ENCODE results near the gene PRKAA1. TPM values are rescaled to one million over a fixed set of nuclear protein-coding genes. Genes with fewer than 3 reads are reported as not detected.

PRKAA1 gene
- total and polyA plus RNA-seq, 2 of the 13 experiments (the other 11 are each of a cell fraction or from before 2014, with no cell fraction given), result 36.6 to 58.0 TPM

DNA sequence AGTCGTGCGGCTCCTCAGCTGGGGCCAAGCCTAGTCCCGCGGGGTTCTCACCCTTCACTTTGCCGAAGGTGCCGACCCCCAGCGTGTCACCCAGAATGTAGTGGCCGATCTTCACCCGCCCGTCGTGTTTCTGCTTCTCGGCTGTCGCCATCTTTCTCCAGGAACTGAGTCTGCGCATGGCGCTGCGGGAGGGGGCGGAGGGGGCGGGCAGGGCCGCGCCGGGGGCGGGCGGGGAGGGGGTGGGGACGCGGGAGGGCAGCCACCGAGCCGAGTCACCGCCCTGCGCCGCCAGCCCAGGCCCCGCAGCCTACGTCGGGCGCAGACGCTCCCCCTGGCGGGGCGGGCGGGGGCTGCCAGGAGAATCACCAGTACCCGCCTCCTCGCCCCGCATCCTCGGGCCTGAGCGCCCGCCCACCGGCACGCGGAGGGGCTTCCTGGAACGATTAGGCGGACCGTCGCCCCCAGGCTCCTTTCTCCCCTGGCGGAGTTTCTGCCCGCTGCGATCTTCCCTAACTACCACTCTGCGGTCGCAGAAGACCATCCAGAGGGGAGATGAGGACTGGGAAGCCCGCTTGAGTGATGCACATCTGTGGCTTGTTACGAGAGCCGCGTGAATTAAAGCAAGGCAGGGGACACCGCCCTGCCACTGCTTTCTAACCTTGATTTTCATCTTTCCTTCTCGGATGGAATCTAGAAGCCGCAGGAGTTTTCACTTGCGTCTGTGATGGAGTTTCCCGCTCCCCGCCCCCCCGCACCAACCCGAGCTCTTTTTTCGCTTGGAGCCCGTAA lies at the start of gene PRKAA1 (continued):
- TF ChIP-seq ZNF572 (CRISPR knock-in tag; IDR thresholded peaks at IDR 0.05) (no peak), ZNF766 (CRISPR knock-in tag; IDR thresholded peaks at IDR 0.05; ENCODE audit: borderline replicate concordance) (0 out of 2 replicates have a peak, but pooled peaks have one; percentile 31), MED1 (CRISPR knock-in tag; IDR thresholded peaks at IDR 0.05) (peak; percentile 67), MATR3 (CRISPR knock-in tag; IDR thresholded peaks at IDR 0.05) (no peak), TOE1 (CRISPR knock-in tag; IDR thresholded peaks at IDR 0.05) (no peak), ZNF180 (CRISPR knock-in tag; IDR thresholded peaks at IDR 0.05; ENCODE audit: borderline replicate concordance, low read depth) (no peak), ELF4 (CRISPR knock-in tag; IDR thresholded peaks at IDR 0.05; ENCODE audit: borderline replicate concordance) (no peak), RFX1 (IDR thresholded peaks at IDR 0.05) (no peak), FOXA3 (CRISPR knock-in tag; IDR thresholded peaks at IDR 0.05) (peak; percentile 30; the same call in 1 of the 2 replicates), SP2 (CRISPR knock-in tag; IDR thresholded peaks at IDR 0.05) (no peak), GPN1 (CRISPR knock-in tag; IDR thresholded peaks at IDR 0.05; ENCODE audit: borderline replicate concordance) (no peak), PHF20 (CRISPR knock-in tag; IDR thresholded peaks at IDR 0.05) (no peak), ZNF441 (CRISPR knock-in tag; IDR thresholded peaks at IDR 0.05; ENCODE audit: borderline replicate concordance) (peak; percentile 24; the same call in 1 of the 2 replicates), ZNF468 (CRISPR knock-in tag; IDR thresholded peaks at IDR 0.05) (no peak), MXI1 (IDR thresholded peaks at IDR 0.05; ENCODE audit: borderline replicate concordance, low read depth, low read length) (no peak; the same call in 2 of the 3 replicates), SP1 (IDR thresholded peaks at IDR 0.05) (no peak), SP1 (CRISPR knock-in tag; IDR thresholded peaks at IDR 0.05) (peak; percentile 45; the same call in 1 of the 2 replicates)
- TF ChIP-seq, protein P1, sequence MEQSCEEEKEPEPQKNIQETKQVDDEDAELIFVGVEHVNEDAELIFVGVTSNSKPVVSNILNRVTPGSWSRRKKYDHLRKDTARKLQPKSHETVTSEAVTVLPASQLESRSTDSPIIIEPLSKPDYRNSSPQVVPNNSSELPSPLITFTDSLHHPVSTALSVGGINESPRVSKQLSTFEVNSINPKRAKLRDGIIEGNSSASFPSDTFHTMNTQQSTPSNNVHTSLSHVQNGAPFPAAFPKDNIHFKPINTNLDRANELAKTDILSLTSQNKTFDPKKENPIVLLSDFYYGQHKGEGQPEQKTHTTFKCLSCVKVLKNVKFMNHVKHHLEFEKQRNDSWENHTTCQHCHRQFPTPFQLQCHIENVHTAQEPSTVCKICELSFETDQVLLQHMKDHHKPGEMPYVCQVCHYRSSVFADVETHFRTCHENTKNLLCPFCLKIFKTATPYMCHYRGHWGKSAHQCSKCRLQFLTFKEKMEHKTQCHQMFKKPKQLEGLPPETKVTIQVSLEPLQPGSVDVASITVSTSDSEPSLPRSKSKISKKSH (CRISPR knock-in tag; IDR thresholded peaks at IDR 0.05; ENCODE audit: borderline replicate concordance), result no peak
- TF ChIP-seq, protein P2, sequence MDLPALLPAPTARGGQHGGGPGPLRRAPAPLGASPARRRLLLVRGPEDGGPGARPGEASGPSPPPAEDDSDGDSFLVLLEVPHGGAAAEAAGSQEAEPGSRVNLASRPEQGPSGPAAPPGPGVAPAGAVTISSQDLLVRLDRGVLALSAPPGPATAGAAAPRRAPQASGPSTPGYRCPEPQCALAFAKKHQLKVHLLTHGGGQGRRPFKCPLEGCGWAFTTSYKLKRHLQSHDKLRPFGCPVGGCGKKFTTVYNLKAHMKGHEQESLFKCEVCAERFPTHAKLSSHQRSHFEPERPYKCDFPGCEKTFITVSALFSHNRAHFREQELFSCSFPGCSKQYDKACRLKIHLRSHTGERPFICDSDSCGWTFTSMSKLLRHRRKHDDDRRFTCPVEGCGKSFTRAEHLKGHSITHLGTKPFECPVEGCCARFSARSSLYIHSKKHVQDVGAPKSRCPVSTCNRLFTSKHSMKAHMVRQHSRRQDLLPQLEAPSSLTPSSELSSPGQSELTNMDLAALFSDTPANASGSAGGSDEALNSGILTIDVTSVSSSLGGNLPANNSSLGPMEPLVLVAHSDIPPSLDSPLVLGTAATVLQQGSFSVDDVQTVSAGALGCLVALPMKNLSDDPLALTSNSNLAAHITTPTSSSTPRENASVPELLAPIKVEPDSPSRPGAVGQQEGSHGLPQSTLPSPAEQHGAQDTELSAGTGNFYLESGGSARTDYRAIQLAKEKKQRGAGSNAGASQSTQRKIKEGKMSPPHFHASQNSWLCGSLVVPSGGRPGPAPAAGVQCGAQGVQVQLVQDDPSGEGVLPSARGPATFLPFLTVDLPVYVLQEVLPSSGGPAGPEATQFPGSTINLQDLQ (CRISPR knock-in tag; IDR thresholded peaks at IDR 0.05), result no peak
- TF ChIP-seq, protein P3, sequence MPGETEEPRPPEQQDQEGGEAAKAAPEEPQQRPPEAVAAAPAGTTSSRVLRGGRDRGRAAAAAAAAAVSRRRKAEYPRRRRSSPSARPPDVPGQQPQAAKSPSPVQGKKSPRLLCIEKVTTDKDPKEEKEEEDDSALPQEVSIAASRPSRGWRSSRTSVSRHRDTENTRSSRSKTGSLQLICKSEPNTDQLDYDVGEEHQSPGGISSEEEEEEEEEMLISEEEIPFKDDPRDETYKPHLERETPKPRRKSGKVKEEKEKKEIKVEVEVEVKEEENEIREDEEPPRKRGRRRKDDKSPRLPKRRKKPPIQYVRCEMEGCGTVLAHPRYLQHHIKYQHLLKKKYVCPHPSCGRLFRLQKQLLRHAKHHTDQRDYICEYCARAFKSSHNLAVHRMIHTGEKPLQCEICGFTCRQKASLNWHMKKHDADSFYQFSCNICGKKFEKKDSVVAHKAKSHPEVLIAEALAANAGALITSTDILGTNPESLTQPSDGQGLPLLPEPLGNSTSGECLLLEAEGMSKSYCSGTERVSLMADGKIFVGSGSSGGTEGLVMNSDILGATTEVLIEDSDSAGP (CRISPR knock-in tag; IDR thresholded peaks at IDR 0.05; ENCODE audit: borderline replicate concordance), result peak; percentile 69
- TF ChIP-seq, protein P4, sequence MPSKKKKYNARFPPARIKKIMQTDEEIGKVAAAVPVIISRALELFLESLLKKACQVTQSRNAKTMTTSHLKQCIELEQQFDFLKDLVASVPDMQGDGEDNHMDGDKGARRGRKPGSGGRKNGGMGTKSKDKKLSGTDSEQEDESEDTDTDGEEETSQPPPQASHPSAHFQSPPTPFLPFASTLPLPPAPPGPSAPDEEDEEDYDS (CRISPR knock-in tag; IDR thresholded peaks at IDR 0.05), result no peak; the same call in 1 of the 2 replicates

Data from HepG2 (cell line).